ENCODE measurements around the gene RPS6KA4. TPM values are rescaled to one million over a fixed set of nuclear protein-coding genes. Genes with fewer than 3 reads are reported as not detected.
A peak's percentile ranks its signal among the peaks of the same experiment; 100 is the strongest.

The RPS6KA4 gene
- total RNA-seq, 1 donor, result 72.1 TPM

DNA sequence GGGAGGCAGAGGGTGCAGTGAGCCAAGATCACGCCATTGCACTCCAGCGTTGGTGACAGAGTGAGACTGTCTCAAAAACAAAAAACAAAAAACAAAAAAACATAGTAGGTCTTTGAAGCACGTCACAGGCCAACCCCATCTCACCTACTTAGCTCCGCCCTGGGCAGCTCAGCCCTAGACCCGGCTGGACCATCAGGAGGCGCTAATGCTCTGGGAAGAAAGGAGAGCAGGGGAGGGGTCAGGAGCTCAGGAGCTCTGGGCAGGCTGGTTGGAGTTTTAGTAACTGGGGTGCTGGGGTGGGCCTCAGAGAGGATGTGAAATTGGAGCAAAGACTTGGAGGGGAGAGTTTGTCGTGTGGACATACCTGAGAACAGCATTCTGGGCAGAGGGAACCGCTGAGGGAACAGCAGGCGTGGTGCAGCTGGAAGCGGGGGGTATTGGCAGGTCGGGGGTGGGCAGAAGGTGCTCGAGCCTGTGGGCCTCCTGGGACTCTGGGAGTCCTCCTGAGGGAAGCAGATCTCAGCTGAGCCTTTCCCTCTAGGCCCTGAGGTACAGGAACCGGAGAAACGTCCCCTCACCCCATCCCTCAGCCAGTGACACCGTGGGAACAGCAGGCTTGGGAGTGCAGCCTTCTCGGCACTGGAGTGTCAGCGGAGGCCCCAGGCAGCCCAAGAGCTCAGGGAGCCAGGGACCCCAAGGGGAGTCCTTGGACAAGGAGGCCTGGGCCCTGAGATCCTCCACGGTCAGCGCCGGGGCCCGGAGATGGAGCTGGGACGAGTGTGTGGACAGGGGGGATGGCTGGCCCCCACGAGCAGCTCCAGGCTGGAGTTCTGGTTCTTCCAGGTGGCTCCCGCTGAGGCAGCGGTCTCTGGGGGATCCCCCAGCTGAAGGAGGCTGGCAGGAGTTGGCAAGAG lies 2.2 kb upstream of the RPS6KA4 start:
- no peak overlapping the region for H3K4me3 ChIP-seq (ENCODE audit: low read depth, low read length)
- DNase-seq (ENCODE audit: low read depth), result peak; percentile 41
- TF ChIP-seq, protein P1, sequence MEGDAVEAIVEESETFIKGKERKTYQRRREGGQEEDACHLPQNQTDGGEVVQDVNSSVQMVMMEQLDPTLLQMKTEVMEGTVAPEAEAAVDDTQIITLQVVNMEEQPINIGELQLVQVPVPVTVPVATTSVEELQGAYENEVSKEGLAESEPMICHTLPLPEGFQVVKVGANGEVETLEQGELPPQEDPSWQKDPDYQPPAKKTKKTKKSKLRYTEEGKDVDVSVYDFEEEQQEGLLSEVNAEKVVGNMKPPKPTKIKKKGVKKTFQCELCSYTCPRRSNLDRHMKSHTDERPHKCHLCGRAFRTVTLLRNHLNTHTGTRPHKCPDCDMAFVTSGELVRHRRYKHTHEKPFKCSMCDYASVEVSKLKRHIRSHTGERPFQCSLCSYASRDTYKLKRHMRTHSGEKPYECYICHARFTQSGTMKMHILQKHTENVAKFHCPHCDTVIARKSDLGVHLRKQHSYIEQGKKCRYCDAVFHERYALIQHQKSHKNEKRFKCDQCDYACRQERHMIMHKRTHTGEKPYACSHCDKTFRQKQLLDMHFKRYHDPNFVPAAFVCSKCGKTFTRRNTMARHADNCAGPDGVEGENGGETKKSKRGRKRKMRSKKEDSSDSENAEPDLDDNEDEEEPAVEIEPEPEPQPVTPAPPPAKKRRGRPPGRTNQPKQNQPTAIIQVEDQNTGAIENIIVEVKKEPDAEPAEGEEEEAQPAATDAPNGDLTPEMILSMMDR (IDR thresholded peaks at IDR 0.05; ENCODE audit: insufficient read depth, low read length), result peak; percentile 50

DNA sequence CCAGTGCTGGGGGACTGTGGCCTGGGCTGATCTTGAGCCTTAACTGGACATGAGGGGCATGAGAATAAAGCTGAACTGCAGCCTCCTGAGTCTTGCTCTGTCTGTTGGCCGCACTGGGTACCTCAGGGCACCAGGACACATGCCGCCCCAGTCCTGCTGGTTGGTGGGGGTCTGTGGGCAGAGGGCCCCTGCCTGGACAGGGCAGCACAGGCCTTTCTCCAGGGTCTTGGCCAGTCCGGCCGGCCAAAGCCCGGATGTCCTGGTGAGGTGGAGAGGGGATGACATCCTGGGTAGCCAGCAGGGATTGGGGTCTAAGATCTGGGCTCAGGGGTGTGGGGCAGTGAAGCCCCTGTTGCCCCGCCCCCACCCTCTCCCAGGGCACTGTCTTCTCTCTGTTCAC lies 1.5 kb upstream of the RPS6KA4 start:
- TF ChIP-seq, protein P1 (IDR thresholded peaks at IDR 0.05; ENCODE audit: insufficient read depth, low read length), result no peak
- DNase-seq (ENCODE audit: low read depth), result no peak
- H3K4me3 ChIP-seq (ENCODE audit: low read depth, low read length), result no peak overlapping the region

DNA sequence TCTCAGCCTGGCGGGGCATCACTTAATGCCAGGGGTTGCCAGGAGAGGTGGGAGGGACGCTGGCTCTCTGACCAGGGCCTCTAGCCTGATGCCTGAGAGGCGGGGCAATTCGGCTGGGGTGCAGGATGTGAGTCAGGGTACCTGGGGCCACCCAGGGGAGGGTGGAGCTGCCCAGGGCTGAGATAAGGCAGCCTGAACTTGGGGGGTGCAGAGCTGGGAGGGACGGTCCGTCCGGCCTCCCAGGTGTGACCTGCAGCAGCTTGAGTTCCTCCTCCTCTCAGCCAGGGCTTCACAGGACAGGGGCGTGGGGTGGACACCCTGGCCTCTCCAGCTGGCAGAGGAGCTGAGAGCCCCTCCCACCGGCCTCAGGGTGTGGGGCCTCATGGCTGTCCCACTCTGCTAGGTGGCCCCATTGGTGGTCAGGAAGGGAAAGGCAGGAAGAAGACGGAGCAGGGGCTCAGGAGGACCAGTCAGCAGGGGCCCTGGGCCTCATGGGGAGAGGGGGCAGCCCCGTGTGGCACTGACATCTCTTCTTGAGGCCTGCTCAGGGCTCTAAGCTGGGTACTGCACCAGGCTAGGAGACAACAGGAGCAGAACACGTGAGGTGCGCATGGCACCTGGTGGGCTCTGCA lies 942 bp upstream of the RPS6KA4 start:
- DNase-seq (ENCODE audit: low read depth), result no peak
- peak overlapping the region; percentile 65 for H3K4me3 ChIP-seq (ENCODE audit: low read depth, low read length)
- TF ChIP-seq, protein P1 (IDR thresholded peaks at IDR 0.05; ENCODE audit: insufficient read depth, low read length), result no peak

DNA sequence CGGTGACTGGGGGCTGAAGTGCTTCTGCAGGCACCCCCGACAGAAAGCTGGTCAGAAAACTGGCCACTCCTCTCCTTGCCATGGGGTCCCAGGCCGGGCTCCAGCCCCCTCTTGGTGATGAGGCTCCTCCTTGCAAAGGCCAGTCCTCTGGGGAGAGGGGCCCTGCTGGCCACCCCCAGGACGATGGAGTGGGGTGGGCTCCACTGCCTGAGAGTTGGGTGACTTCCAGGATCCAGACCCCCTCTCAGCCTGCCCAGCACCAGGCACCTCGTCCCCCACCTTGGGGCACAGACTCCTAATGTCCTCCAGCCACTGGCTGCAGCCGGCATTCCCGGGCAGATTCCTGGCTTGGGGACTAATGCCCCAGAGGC lies 441 bp upstream of the RPS6KA4 start:
- DNase-seq (ENCODE audit: low read depth), result no peak
- H3K4me3 ChIP-seq (ENCODE audit: low read depth, low read length), result peak overlapping the region; percentile 65
- TF ChIP-seq, protein P1 (IDR thresholded peaks at IDR 0.05; ENCODE audit: insufficient read depth, low read length), result no peak

DNA sequence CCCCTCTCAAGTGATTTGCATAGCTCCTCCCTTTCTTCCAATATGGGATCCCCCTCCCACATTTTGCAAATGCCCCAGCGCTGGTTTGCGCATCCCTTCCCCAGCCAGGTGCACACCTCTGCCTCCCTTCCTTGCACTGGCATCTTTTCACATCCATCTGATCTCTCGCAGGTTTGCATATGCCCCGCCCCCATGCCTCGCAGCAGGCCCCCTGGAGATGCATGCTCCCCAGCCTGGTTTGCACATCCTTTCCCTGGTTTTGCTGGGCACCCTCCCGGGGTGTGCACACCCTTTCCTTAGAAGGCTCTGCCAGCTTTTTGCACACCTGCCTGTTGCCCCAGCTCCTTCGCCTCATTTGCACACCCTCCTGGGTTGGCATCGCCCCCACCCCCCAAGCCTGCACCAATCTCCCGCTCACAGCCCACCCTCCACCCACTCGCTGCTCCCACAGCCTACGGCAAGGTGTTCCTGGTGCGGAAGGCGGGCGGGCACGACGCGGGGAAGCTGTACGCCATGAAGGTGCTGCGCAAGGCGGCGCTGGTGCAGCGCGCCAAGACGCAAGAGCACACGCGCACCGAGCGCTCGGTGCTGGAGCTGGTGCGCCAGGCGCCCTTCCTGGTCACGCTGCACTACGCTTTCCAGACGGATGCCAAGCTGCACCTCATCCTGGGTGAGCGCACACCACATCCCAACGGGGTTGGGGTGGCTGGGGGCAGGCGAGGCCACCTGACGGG lies 917 bp downstream of the RPS6KA4 start:
- TF ChIP-seq, protein P1 (IDR thresholded peaks at IDR 0.05; ENCODE audit: insufficient read depth, low read length), result no peak
- DNase-seq (ENCODE audit: low read depth), result no peak

DNA sequence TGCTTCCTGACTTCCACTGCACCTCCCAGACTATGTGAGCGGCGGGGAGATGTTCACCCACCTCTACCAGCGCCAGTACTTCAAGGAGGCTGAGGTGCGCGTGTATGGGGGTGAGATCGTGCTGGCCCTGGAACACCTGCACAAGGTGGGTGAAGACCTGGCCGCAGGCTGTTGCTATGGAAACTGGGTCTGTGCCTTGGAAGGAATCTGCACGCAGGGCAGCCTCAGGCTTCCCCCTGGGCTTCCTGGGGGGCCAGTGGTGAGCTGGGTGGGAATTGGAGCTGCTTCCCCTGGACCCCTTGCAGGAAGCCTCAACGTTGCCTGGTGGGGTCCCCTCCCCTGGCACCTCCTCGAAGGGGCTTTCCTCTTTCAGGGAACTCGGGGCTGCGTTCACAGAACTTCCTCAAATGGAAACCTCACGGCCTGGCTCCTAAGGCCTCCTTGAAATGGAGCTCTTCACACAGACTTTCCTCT lies 1.5 kb downstream of the RPS6KA4 start:
- TF ChIP-seq, protein P1 (IDR thresholded peaks at IDR 0.05; ENCODE audit: insufficient read depth, low read length), result no peak
- no peak for DNase-seq (ENCODE audit: low read depth)
- peak overlapping the region; percentile 92 for H3K4me3 ChIP-seq (ENCODE audit: low read depth, low read length)

More for the DNA sequence above, 917 bp downstream of the RPS6KA4 start:
- H3K4me3 ChIP-seq (ENCODE audit: low read depth, low read length), result peak overlapping the region; percentile 92

All from fibroblast of the aortic adventitia (primary cell).